Bladder microvascular endothelial cell (primary cell): ENCODE results near the gene DFFA. TPM values are rescaled to one million over a fixed set of nuclear protein-coding genes. Genes with fewer than 3 reads are reported as not detected.

ENCODE experiments used
- total RNA-seq: library from RNA; depleted of rRNA; stranded (reverse); fragments of >200 nt; gene quantifications from 2 replicates; pipeline ENCODE4 v1.2.3, GENCODE V29; 2014

Gene DFFA, protein sequence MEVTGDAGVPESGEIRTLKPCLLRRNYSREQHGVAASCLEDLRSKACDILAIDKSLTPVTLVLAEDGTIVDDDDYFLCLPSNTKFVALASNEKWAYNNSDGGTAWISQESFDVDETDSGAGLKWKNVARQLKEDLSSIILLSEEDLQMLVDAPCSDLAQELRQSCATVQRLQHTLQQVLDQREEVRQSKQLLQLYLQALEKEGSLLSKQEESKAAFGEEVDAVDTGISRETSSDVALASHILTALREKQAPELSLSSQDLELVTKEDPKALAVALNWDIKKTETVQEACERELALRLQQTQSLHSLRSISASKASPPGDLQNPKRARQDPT
- 42.1 and 65.3 TPM in 2 replicates for total RNA-seq

GRCh38 chr1:10472220-10473144, at the start of gene DFFA:
TSS of gene DFFA (minus strand) at chr1:10472529. CDS start at chr1:10472458, 71 bp downstream.

GRCh38 chr1:10474613-10475507, 2.5 kb upstream of the DFFA start, which contains the start of gene PEX14:
TSS of gene PEX14 (plus strand) at chr1:10474950. CDS start at chr1:10474967, 17 bp downstream.

GRCh38 chr1:10449751-10450150, 22.6 kb downstream of the DFFA start, which contains the start of gene CORT:
TSS of gene CORT (plus strand) at chr1:10450031. CDS start at chr1:10450224, 193 bp downstream.

GRCh38 chr1:10430216-10431069, 41.9 kb downstream of the DFFA start, which contains the start of gene CENPS:
TSS of gene CENPS (plus strand) at chr1:10430433. CDS start at chr1:10430518, 85 bp downstream.

Other genes starting within 250 kb of the DFFA start
- gene PGD, start 73.5 kb downstream of the DFFA start, total RNA-seq, result 70.9 and 74.0 TPM in 2 replicates
- gene CENPS, start 42.1 kb downstream of the DFFA start, total RNA-seq, result 6.5 and 7.9 TPM in 2 replicates
- 1.5 TPM in 1 of 2 replicates, not detected in the other for gene CORT, start 22.5 kb downstream of the DFFA start, total RNA-seq
- 9.7 and 24.4 TPM in 2 replicates for gene PEX14, start 2.4 kb upstream of the DFFA start, total RNA-seq